ENCODE results near the gene ITFG1. TPM values are rescaled to one million over a fixed set of nuclear protein-coding genes. Genes with fewer than 3 reads are reported as not detected.
"Not testable (repeated sequence)": the region's sequence is repeated elsewhere in the genome, so short reads cannot be mapped to it uniquely, and the experiment has no call there.

ITFG1 gene
- total RNA-seq, 2 experiments from 2014 or later = 27.9 to 28.8 TPM

- H3K27me3 Mint-ChIP-seq = peaks cover under 1% of the 10 kb centered on the region
- DNase-seq = no peak
- CTCF ChIA-PET = interaction anchor here (0.9 to 1.3 kb wide), 3 partner anchors 102 to 916 kb away, joined by 3 to 4 read pairs (median 3); no protein-coding TSS in a partner anchor
- no peaks in the 10 kb centered on the region for H3K36me3 Mint-ChIP-seq (ENCODE audit: low read depth)
- peak overlapping the region; percentile 19 for H3K4me3 Mint-ChIP-seq
- H3K4me1 Mint-ChIP-seq = peaks cover 68% of the 10 kb centered on the region
- POLR2A ChIA-PET = no interaction called here
- H3K9me3 Mint-ChIP-seq = no peaks in the 10 kb centered on the region
- peak overlapping the region; percentile 57 for H3K27ac Mint-ChIP-seq
Measured at GRCh38 chr16:47139561-47140185, 321.2 kb downstream of the ITFG1 start.

- H3K4me1 Mint-ChIP-seq = peaks cover 72% of the 10 kb centered on the region
- H3K9me3 Mint-ChIP-seq; H3K4me3 Mint-ChIP-seq; H3K36me3 Mint-ChIP-seq (ENCODE audit: low read depth); H3K27me3 Mint-ChIP-seq; H3K27ac Mint-ChIP-seq; DNase-seq: not testable (repeated sequence)
- ChIA-PET POLR2A (interaction anchor here (1.0 kb wide), 1 partner anchor 165 kb away, joined by 4 read pairs; the partner anchor contains the start of gene DNAJA2), CTCF (interaction anchor here (0.8 kb wide), 1 partner anchor 19 kb away, joined by 3 read pairs; no protein-coding TSS in a partner anchor)
Measured at GRCh38 chr16:47137925-47138324, 322.9 kb downstream of the ITFG1 start.

DNA sequence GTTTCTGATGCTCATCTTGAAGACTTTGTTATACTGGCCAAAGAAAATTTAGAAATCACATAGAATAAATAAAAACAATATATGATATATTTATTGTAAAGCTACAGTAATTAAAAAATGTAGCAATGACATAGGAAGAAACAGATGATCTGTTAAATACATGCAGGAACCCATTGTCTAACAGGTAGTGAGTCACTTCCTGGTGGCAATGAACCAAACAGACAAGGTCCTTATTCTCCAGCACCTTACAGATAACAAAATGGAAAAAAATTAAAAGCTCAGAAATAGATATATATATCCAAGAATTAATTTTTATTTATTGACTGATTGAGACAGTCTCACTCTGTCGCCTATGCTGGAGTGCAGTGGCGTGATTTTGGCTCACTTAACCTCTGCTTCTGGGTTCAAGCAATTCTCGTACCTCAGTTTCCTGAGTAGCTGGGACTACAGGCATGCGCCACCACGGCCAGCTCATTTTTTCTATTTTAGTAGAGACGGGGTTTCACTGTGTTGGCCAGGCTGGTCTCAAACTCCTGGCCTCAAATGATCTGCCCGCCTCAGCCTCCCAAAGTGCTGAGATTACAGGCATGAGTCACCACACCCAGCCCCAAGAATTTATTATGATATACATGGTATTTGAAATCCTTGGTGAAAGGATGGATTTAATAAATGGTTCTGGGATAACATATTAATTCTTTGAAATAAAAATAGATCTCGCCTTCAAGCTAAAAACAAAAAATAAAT, 324.6 kb downstream of the ITFG1 start:
- no peaks in the 10 kb centered on the region for H3K36me3 Mint-ChIP-seq (ENCODE audit: low read depth)
- POLR2A ChIA-PET = interaction anchor here (0.8 to 1.4 kb wide), 5 partner anchors 15 to 324 kb away, joined by 3 to 10 read pairs (median 4); partner anchors contain the start of genes DNAJA2, ITFG1 and PHKB
- no peaks in the 10 kb centered on the region for H3K9me3 Mint-ChIP-seq
- peak overlapping the region; percentile 40 for H3K4me3 Mint-ChIP-seq
- no peaks in the 10 kb centered on the region for H3K27me3 Mint-ChIP-seq
- CTCF ChIA-PET = interaction anchor here (0.7 to 1.6 kb wide), 5 partner anchors 15 to 320 kb away, joined by 3 to 6 read pairs (median 3); no protein-coding TSS in a partner anchor
- peak overlapping the region; percentile 86 for H3K27ac Mint-ChIP-seq
- H3K4me1 Mint-ChIP-seq = peaks cover 66% of the 10 kb centered on the region
- peak; percentile 47 for DNase-seq

- POLR2A ChIA-PET = no interaction called here
- Mint-ChIP-seq H3K4me1 (peaks cover 64% of the 10 kb centered on the region), H3K27ac (no peak overlapping the region), H3K27me3 (no peaks in the 10 kb centered on the region), H3K36me3 (ENCODE audit: low read depth) (no peaks in the 10 kb centered on the region), H3K4me3 (no peak overlapping the region), H3K9me3 (no peaks in the 10 kb centered on the region)
- CTCF ChIA-PET = interaction anchor here (2.3 kb wide), 1 partner anchor 97 kb away, joined by 5 read pairs; no protein-coding TSS in a partner anchor
- DNase-seq = no peak
Measured at GRCh38 chr16:47134550-47134949, 326.3 kb downstream of the ITFG1 start.

GRCh38 chr16:47132308-47132707, 328.6 kb downstream of the ITFG1 start:
- Mint-ChIP-seq H3K27ac (no peak overlapping the region), H3K4me3 (no peak overlapping the region), H3K9me3 (no peaks in the 10 kb centered on the region), H3K4me1 (peaks cover 44% of the 10 kb centered on the region), H3K36me3 (ENCODE audit: low read depth) (peaks cover 8% of the 10 kb centered on the region), H3K27me3 (no peaks in the 10 kb centered on the region)
- DNase-seq = no peak
- ChIA-PET POLR2A (interaction anchor here (1.2 kb wide), 1 partner anchor 9 kb away, joined by 3 read pairs; no protein-coding TSS in a partner anchor), CTCF (interaction anchor here (1.0 to 3.6 kb wide), 3 partner anchors 9 to 95 kb away, joined by 3 to 23 read pairs (median 4); partner anchors contain the start of gene NETO2)

GRCh38 chr16:47129755-47130435, 331.0 kb downstream of the ITFG1 start:
- H3K9me3 Mint-ChIP-seq = no peaks in the 10 kb centered on the region
- peaks cover 15% of the 10 kb centered on the region for H3K36me3 Mint-ChIP-seq (ENCODE audit: low read depth)
- no peak overlapping the region for H3K4me3 Mint-ChIP-seq
- no peak overlapping the region for H3K27ac Mint-ChIP-seq
- no peaks in the 10 kb centered on the region for H3K27me3 Mint-ChIP-seq
- ChIA-PET CTCF (interaction anchor here (0.9 kb wide), 1 partner anchor 12 kb away, joined by 3 read pairs; no protein-coding TSS in a partner anchor), POLR2A (no interaction called here)
- no peak for DNase-seq
- peaks cover 28% of the 10 kb centered on the region for H3K4me1 Mint-ChIP-seq

GRCh38 chr16:47127541-47127940, 333.3 kb downstream of the ITFG1 start:
- ChIA-PET CTCF (interaction anchor here (1.2 kb wide), 1 partner anchor 45 kb away, joined by 3 read pairs; no protein-coding TSS in a partner anchor), POLR2A (no interaction called here)
- no peak for DNase-seq
- Mint-ChIP-seq H3K4me1 (peaks cover 17% of the 10 kb centered on the region), H3K9me3 (no peaks in the 10 kb centered on the region), H3K27me3 (no peaks in the 10 kb centered on the region), H3K36me3 (ENCODE audit: low read depth) (peaks cover 15% of the 10 kb centered on the region), H3K4me3 (no peak overlapping the region), H3K27ac (no peak overlapping the region)

GRCh38 chr16:47125757-47126156, 335.1 kb downstream of the ITFG1 start:
- H3K9me3 Mint-ChIP-seq = no peaks in the 10 kb centered on the region
- H3K4me1 Mint-ChIP-seq = peaks cover 13% of the 10 kb centered on the region
- no peaks in the 10 kb centered on the region for H3K27me3 Mint-ChIP-seq
- peaks cover 19% of the 10 kb centered on the region for H3K36me3 Mint-ChIP-seq (ENCODE audit: low read depth)
- ChIA-PET CTCF (interaction anchor here (1.0 to 2.6 kb wide), 3 partner anchors 12 to 18 kb away, joined by 3 to 13 read pairs (median 3); partner anchors contain the start of gene NETO2), POLR2A (no interaction called here)
- no peak for DNase-seq
- H3K4me3 Mint-ChIP-seq = no peak overlapping the region
- no peak overlapping the region for H3K27ac Mint-ChIP-seq

- H3K4me1 Mint-ChIP-seq = peaks cover 33% of the 10 kb centered on the region
- no peak for DNase-seq
- H3K9me3 Mint-ChIP-seq = no peaks in the 10 kb centered on the region
- H3K27ac Mint-ChIP-seq = no peak overlapping the region
- POLR2A ChIA-PET = interaction anchor here (1.0 to 1.4 kb wide), 4 partner anchors 11 to 140 kb away, joined by 3 to 7 read pairs (median 4); partner anchors contain the start of genes DNAJA2 and NETO2
- H3K4me3 Mint-ChIP-seq = no peak overlapping the region
- peaks cover 33% of the 10 kb centered on the region for H3K36me3 Mint-ChIP-seq (ENCODE audit: low read depth)
- H3K27me3 Mint-ChIP-seq = no peaks in the 10 kb centered on the region
- CTCF ChIA-PET = interaction anchor here (0.7 to 2.2 kb wide), 5 partner anchors 12 to 75 kb away, joined by 3 to 12 read pairs (median 4); partner anchors contain the start of gene NETO2
Measured at GRCh38 chr16:47113130-47113529, 347.7 kb downstream of the ITFG1 start.

- CTCF ChIA-PET = interaction anchor here (0.7 to 1.5 kb wide), 2 partner anchors 12 to 31 kb away, joined by 3 to 4 read pairs; no protein-coding TSS in a partner anchor
- H3K4me1 Mint-ChIP-seq = peaks cover 24% of the 10 kb centered on the region
- H3K4me3 Mint-ChIP-seq = no peak overlapping the region
- H3K27ac Mint-ChIP-seq = no peak overlapping the region
- H3K27me3 Mint-ChIP-seq = no peaks in the 10 kb centered on the region
- H3K36me3 Mint-ChIP-seq (ENCODE audit: low read depth) = peaks cover 34% of the 10 kb centered on the region
- no peaks in the 10 kb centered on the region for H3K9me3 Mint-ChIP-seq
- POLR2A ChIA-PET = no interaction called here
- no peak for DNase-seq
Measured at GRCh38 chr16:47110939-47111338, 349.9 kb downstream of the ITFG1 start.

- H3K4me3 Mint-ChIP-seq = no peak overlapping the region
- DNase-seq = no peak
- peaks cover 3% of the 10 kb centered on the region for H3K9me3 Mint-ChIP-seq
- H3K27ac Mint-ChIP-seq = no peak overlapping the region
- ChIA-PET POLR2A (no interaction called here), CTCF (interaction anchor here (1.2 kb wide), 1 partner anchor 71 kb away, joined by 3 read pairs; no protein-coding TSS in a partner anchor)
- H3K27me3 Mint-ChIP-seq = no peaks in the 10 kb centered on the region
- H3K36me3 Mint-ChIP-seq (ENCODE audit: low read depth) = peaks cover 40% of the 10 kb centered on the region
- H3K4me1 Mint-ChIP-seq = peaks cover 16% of the 10 kb centered on the region
Measured at GRCh38 chr16:47109361-47109760, 351.5 kb downstream of the ITFG1 start.
